Measurements from ENCODE around the gene TXNDC12. TPM values are rescaled to one million over a fixed set of nuclear protein-coding genes. Genes with fewer than 3 reads are reported as not detected.

Gene TXNDC12
- total RNA-seq, 1 experiment from 2014 or later = 77.5 TPM

DNA sequence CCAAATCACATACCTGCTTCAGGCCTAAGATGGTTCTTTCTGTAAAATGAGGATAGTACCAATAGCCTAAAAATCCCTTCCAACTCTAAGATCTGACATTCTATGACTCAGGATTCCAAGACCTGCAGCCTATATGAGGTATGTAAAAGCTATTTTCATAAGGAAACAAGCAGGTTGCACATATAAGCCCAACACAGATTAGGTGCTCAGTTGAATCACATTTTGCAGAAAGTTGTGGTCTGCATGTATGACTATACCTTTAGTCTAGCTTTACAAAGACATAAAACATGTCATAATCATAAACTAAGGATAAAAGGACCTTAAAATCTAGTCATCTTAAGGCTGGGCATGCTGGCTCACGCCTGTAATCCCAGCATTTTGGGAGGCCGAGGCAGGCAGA lies 28.7 kb downstream of the TXNDC12 start:
- no peaks in the 10 kb centered on the region for H3K4me1 ChIP-seq (ENCODE audit: control insufficient read depth, insufficient read depth, low read length)
- no peak overlapping the region for H3K4me3 ChIP-seq (ENCODE audit: low read depth in 2 of 2, low read length in 2 of 2)
- H3K36me3 ChIP-seq (ENCODE audit: control insufficient read depth, insufficient read depth, low read length) = peaks cover 3% of the 10 kb centered on the region; the same call in 1 of the 2 replicates
- DNase-seq (ENCODE audit: low read depth, low spot score) (no peak), ATAC-seq (no peak)
- CTCF ChIA-PET = no interaction called here
- POLR2A ChIA-PET = no interaction called here
- no TSS peak for BruUV-seq (replicated peaks)
- H3K9me3 ChIP-seq (ENCODE audit: control insufficient read depth, insufficient read depth, low read depth, low read length) = no peaks in the 10 kb centered on the region
- H3K27ac ChIP-seq (ENCODE audit: low read length) = no peak overlapping the region
- in situ Hi-C loops (cut with HindIII; ENCODE audit: low pct_unique_long_range_greater_than_20kb, low sequenced_read_pairs) (no loop called here), intact Hi-C loops (cut with micrococcal nuclease; ENCODE audit: unreplicated experiment) (no loop called here)
- no peak for TF ChIP-seq SIN3A (IDR thresholded peaks at IDR 0.05; ENCODE audit: borderline replicate concordance, insufficient read depth, low read depth, low read length)
- no peak for TF ChIP-seq TCF7L2 (IDR thresholded peaks at IDR 0.05; ENCODE audit: low read depth, low read length)
- TF ChIP-seq POLR2AphosphoS5 (IDR thresholded peaks at IDR 0.05; ENCODE audit: low read depth, low read length) = no peak
- TF ChIP-seq, protein P1, sequence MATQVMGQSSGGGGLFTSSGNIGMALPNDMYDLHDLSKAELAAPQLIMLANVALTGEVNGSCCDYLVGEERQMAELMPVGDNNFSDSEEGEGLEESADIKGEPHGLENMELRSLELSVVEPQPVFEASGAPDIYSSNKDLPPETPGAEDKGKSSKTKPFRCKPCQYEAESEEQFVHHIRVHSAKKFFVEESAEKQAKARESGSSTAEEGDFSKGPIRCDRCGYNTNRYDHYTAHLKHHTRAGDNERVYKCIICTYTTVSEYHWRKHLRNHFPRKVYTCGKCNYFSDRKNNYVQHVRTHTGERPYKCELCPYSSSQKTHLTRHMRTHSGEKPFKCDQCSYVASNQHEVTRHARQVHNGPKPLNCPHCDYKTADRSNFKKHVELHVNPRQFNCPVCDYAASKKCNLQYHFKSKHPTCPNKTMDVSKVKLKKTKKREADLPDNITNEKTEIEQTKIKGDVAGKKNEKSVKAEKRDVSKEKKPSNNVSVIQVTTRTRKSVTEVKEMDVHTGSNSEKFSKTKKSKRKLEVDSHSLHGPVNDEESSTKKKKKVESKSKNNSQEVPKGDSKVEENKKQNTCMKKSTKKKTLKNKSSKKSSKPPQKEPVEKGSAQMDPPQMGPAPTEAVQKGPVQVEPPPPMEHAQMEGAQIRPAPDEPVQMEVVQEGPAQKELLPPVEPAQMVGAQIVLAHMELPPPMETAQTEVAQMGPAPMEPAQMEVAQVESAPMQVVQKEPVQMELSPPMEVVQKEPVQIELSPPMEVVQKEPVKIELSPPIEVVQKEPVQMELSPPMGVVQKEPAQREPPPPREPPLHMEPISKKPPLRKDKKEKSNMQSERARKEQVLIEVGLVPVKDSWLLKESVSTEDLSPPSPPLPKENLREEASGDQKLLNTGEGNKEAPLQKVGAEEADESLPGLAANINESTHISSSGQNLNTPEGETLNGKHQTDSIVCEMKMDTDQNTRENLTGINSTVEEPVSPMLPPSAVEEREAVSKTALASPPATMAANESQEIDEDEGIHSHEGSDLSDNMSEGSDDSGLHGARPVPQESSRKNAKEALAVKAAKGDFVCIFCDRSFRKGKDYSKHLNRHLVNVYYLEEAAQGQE (IDR thresholded peaks at IDR 0.05; ENCODE audit: insufficient read depth in 1 of 2, low read depth in 2 of 2, low read length in 1 of 2) = no peak
- TF ChIP-seq, protein P2, sequence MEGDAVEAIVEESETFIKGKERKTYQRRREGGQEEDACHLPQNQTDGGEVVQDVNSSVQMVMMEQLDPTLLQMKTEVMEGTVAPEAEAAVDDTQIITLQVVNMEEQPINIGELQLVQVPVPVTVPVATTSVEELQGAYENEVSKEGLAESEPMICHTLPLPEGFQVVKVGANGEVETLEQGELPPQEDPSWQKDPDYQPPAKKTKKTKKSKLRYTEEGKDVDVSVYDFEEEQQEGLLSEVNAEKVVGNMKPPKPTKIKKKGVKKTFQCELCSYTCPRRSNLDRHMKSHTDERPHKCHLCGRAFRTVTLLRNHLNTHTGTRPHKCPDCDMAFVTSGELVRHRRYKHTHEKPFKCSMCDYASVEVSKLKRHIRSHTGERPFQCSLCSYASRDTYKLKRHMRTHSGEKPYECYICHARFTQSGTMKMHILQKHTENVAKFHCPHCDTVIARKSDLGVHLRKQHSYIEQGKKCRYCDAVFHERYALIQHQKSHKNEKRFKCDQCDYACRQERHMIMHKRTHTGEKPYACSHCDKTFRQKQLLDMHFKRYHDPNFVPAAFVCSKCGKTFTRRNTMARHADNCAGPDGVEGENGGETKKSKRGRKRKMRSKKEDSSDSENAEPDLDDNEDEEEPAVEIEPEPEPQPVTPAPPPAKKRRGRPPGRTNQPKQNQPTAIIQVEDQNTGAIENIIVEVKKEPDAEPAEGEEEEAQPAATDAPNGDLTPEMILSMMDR (IDR thresholded peaks at IDR 0.05) = no peak
- no peaks in the 10 kb centered on the region for H3K27me3 ChIP-seq (ENCODE audit: control insufficient read depth, insufficient read depth, low read length)

DNA sequence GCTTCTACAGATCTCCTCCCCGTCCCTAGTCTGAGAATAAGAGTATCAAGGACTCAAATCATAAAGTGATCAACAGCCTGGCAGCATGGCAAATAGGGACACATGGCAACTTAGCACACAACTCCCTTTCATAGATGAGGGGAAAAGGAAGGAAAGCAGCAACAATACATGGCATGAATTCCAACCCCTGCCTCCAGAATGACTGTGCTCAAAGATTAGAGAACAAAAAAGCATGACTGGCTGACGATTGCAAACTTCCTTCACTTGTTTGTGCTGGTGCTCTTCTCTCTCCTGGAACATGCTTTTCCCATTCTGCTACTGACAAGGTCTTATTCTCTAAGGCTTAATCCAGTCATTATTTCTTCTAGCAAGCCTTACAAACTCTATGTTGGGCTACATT lies 32.9 kb downstream of the TXNDC12 start:
- H3K36me3 ChIP-seq (ENCODE audit: control insufficient read depth, insufficient read depth, low read length) = peaks cover 6% of the 10 kb centered on the region
- intact Hi-C loops (cut with micrococcal nuclease; ENCODE audit: unreplicated experiment) = no loop called here
- no peaks in the 10 kb centered on the region for H3K9me3 ChIP-seq (ENCODE audit: control insufficient read depth, insufficient read depth, low read depth, low read length)
- BruUV-seq (replicated peaks) = no TSS peak
- no peak overlapping the region for H3K4me3 ChIP-seq (ENCODE audit: low read depth in 2 of 2, low read length in 2 of 2)
- ATAC-seq (no peak), DNase-seq (ENCODE audit: low read depth, low spot score) (no peak)
- H3K27me3 ChIP-seq (ENCODE audit: control insufficient read depth, insufficient read depth, low read length) = no peaks in the 10 kb centered on the region
- H3K4me1 ChIP-seq (ENCODE audit: control insufficient read depth, insufficient read depth, low read length) = no peaks in the 10 kb centered on the region
- in situ Hi-C loops (cut with HindIII; ENCODE audit: low pct_unique_long_range_greater_than_20kb, low sequenced_read_pairs) = no loop called here
- CTCF ChIA-PET = interaction anchor here (0.5 kb wide), 1 partner anchor 42 kb away, joined by 3 read pairs; no protein-coding TSS in a partner anchor
- no peak overlapping the region for H3K27ac ChIP-seq (ENCODE audit: low read length)
- POLR2A ChIA-PET = interaction anchor here (0.6 to 0.7 kb wide), 2 partner anchors 11 to 184 kb away, joined by 5 to 25 read pairs; no protein-coding TSS in a partner anchor
- TF ChIP-seq, protein P1 (IDR thresholded peaks at IDR 0.05; ENCODE audit: insufficient read depth in 1 of 2, low read depth in 2 of 2, low read length in 1 of 2) = no peak
- TF ChIP-seq POLR2AphosphoS5 (IDR thresholded peaks at IDR 0.05; ENCODE audit: low read depth, low read length) (no peak), TCF7L2 (IDR thresholded peaks at IDR 0.05; ENCODE audit: low read depth, low read length) (no peak), SIN3A (IDR thresholded peaks at IDR 0.05; ENCODE audit: borderline replicate concordance, insufficient read depth, low read depth, low read length) (no peak)
- TF ChIP-seq, protein P2 (IDR thresholded peaks at IDR 0.05) = no peak
